COLO668 (cell line): ENCODE data around the gene UBC.
A peak's percentile ranks its signal among the peaks of the same experiment; 100 is the strongest.
"Not testable (repeated sequence)": the region's sequence is repeated elsewhere in the genome, so short reads cannot be mapped to it uniquely, and the experiment has no call there.

ENCODE experiments used
- DNase-seq: peaks from one replicate; lab custom pipeline; 2025; ENCODE audit not compliant: unreplicated experiment; lab: John Stamatoyannopoulos, UW

The UBC gene

DNA sequence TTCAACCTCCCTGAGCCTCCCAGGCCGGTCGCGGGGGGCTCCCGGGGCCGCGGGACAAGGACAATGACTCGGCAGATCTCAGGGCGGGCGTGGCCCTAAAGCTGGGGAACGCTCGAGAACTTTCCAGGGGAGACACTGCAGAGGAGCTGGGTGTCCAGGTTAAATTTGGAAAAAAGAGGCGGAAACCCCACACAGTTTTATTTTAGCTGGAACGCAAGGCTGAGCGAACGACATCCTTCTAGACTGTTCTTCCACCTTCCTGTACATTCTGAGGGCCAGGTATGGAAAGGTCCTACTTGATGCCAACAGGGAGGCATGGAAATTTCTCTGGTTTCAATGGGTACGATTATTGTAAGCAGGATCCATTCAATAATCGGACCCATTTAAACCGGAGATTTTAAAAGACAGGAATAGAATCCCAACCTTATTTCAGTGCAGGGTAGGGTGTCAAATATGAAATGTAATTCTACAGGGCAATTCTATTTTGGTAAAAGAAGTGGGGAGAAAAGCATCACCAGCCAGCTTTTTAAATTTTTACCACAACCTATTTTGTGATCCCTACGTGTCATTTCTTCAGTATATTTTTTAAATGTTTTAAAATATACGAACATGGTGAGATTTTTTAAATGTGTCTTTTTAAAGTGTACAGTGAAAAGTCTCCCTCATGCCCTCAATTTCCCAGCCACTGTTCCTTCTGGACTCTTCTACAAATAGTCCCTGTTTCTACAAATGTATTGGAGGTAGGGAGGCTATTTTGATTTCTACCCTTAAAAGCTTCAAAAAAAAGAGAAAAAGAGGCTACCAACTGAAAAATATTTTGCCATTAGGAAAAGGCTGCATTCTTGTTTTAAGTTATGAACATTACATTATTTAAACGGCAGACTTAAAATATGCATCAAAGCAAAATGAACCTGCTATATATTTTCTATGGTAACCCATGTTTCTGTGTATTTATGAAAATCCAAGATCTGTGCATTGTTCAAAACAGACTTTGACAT, 1.1 kb upstream of the UBC start:
- DNase-seq, result no peak

DNA sequence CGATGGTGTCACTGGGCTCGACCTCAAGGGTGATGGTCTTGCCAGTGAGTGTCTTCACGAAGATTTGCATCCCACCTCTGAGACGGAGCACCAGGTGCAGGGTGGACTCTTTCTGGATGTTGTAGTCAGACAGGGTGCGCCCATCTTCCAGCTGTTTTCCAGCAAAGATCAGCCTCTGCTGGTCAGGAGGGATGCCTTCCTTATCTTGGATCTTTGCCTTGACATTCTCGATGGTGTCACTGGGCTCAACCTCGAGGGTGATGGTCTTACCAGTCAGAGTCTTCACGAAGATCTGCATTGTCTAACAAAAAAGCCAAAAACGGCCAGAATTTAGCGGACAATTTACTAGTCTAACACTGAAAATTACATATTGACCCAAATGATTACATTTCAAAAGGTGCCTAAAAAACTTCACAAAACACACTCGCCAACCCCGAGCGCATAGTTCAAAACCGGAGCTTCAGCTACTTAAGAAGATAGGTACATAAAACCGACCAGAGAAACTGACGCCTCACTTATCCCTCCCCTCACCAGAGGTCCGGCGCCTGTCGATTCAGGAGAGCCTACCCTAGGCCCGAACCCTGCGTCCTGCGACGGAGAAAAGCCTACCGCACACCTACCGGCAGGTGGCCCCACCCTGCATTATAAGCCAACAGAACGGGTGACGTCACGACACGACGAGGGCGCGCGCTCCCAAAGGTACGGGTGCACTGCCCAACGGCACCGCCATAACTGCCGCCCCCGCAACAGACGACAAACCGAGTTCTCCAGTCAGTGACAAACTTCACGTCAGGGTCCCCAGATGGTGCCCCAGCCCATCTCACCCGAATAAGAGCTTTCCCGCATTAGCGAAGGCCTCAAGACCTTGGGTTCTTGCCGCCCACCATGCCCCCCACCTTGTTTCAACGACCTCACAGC, 717 bp downstream of the UBC start:
- no peak for DNase-seq

GRCh38 chr12:124912529-124913287, 1.7 kb downstream of the UBC start:
- DNase-seq, result not testable (repeated sequence)

DNA sequence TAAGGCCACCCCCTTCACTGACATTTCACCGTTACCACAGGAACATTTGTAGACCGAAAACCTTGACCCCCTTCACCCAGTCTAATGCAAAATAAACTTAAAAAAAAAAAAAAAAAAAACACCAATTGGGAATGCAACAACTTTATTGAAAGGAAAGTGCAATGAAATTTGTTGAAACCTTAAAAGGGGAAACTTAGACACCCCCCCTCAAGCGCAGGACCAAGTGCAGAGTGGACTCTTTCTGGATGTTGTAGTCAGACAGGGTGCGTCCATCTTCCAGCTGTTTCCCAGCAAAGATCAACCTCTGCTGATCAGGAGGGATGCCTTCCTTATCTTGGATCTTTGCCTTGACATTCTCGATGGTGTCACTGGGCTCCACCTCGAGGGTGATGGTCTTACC, 2.9 kb downstream of the UBC start:
- DNase-seq, result not testable (repeated sequence)

DNA sequence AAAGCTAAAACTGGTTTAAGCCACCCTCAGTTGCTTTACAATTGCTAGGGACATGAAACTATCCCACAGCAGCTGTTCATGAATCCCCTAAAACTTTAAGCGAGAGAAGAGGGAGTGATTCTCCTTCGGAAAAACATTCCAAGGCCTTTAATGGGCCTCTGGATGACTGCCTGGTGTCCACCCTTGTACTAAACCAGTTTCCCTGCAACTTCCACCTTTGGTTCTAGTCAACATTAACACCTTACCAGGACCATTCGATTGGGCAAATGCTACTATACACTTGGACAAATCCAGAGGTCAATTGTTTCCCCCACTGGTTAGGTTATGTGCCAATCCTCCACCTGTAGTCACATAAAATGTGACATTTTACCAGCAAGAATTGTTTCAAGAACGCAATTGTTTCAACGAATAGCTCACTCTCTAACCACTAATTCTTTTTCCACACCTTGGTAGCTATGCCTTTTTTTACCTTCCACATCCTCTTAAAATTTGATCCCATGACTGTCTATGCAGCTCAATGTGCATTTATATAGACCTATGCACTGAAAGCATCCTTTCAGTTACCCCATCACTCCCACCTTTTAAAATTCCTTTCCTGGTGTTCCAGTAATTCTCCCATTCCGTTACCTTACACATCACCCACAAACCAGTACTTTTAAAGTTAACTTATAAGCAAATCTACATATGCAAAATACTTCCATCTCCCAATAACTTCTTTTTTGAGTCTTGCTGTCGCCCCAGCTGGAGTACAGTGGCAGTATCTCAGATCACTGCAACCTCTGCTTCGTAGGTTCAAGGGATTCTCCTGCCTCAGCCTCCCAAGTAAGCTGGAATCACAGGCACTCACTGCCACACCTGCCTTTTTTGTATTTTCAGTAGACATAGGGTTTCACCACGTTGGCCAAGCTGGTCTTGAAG, 3.6 kb downstream of the UBC start:
- DNase-seq, result no peak

GRCh38 chr12:124909831-124910560, 4.5 kb downstream of the UBC start:
- DNase-seq, result no peak

- DNase-seq, result no peak
Observed at GRCh38 chr12:124906606-124907261, 7.7 kb downstream of the UBC start.

- DNase-seq, result peak; percentile 41
Observed at GRCh38 chr12:124904306-124905098, 9.9 kb downstream of the UBC start.

GRCh38 chr12:124902916-124903315, 11.5 kb downstream of the UBC start:
- DNase-seq, result no peak

DNA sequence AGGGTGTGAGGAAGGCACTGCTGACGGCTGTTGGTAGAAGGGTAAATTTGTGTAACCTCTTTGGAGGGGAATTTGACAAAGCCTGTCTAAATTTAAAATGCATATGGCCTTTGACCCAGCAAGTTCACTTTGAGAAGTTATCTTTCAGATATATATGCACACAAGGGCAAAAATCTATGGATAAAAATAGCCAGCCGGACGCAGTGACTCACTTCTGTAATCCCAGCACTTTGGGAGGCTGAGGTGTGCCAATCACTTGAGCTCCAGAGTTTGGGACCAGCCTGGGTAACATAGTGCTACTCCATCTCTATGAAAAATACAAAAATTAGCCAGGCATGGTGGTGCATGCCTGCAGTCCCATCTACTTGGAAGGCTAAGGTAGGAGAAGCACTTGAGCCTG, 13.4 kb downstream of the UBC start:
- no peak for DNase-seq

DNA sequence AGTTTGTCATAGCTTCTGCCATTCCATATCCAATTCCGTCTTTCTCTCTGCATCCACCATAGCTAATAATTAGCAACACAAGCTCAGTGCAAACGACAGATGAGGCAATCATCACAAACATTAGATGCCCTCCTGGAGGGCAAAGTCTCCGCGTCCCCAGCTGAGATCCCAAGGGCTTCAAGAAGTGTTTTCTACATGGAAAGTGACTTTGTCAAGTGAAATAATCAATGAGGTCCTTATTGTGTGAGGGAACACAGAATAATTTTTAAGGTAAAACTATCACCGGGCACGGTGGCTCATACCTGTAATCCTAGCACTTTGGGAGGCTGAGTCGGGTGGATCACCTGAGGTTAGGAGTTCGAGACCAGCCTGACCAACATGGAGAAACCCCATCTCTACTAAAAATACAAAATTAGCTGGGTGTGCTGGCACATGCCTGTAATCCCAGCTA, 14.1 kb downstream of the UBC start:
- DNase-seq, result not testable (repeated sequence)

- no peak for DNase-seq
Observed at GRCh38 chr12:124898923-124899294, 15.5 kb downstream of the UBC start.

- DNase-seq, result peak; percentile 76
Observed at GRCh38 chr12:124898200-124898922, 16.1 kb downstream of the UBC start.

DNA sequence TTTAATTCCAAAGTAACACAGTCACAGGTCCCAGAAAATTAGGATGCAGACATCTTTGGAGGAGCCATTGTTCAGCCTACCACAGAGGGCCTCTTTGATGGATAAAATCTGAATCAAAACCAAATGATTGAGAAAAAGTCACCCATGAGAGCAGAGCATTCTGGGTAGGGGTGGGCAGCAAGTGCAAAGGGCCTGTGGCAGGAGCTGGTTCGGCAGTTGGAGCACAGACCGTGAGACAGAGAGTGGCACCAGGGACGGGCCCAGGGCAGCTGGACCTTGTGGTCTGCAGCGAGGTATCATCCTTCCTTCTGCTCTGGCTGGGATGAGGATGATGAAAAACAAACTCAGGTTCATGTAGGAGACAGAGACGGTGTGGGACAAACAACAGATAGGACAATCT, 18.0 kb downstream of the UBC start:
- DNase-seq, result no peak

- no peak for DNase-seq
Observed at GRCh38 chr12:124893792-124894516, 20.5 kb downstream of the UBC start.

GRCh38 chr12:124888260-124888659, 26.2 kb downstream of the UBC start:
- no peak for DNase-seq

- DNase-seq, result not testable (repeated sequence)
Observed at GRCh38 chr12:124887766-124888165, 26.7 kb downstream of the UBC start.
